OCI-LY1 (cell line): ENCODE measurements around the gene CLCN6.

Source experiments
- CTCF ChIP-seq: fragments of 200-600 bp; sonication (generic), shearing (Covaris generic); IDR thresholded peaks from 2 replicates; pipeline ENCODE4 v1.5.1; 2017; ENCODE audit warnings: mild to moderate bottlenecking, antibody characterized with exemption, low read length, moderate library complexity, mixed read lengths
- EZH2 ChIP-seq: fragments of 200-600 bp; sonication (generic), shearing (Covaris generic); IDR thresholded peaks from 2 replicates; pipeline ENCODE4 v1.8.0; 2017; ENCODE audit warnings: borderline replicate concordance, mixed run types, mild to moderate bottlenecking, antibody characterized with exemption, low read length, moderate library complexity, mixed read lengths

- TF ChIP-seq CTCF (no peak), EZH2 (no peak)
Measured at GRCh38 chr1:11858158-11858557, 52.2 kb downstream of the CLCN6 start.
